GM10847 (cell line): ENCODE data around the gene CNR1.

Source experiments
- POLR2A ChIP-seq: IDR thresholded peaks from 2 replicates; pipeline ENCODE4 v1.6.1; 2011; ENCODE audit not compliant: insufficient read length; ENCODE audit errors: extremely low read depth

Gene CNR1

DNA sequence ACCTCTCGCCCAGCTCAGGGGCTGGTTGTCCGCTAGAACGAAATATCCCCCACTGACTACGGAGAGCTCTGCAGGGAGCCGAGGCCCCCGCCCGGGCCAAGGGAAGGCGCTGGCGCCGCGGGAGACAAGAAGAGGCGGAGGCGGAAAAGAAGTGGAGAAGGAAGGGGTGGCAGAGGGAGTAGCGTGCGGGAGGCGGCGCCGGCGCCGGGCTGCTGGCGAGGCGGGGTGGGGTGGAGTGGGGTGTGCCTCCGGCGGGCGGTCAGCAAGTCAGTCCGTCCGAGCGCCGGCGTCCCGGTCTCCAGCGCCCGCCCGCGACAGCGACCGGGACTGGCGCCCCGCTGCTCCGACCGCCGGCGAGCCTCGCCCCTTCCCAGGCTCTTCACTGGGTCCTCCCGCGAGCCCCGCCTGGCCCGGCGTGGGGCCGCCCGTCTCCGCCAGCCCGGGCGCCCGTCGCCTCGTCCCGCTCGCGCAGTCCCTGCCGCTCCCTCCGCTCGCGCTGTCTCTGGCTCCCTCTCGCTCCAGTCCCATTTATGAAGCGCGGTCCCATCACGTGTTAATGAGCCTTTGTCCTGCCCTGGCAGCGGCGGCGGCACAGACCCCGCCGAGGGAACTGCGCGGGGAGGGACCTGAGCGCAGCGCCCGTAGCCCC, at the start of gene CNR1:
TSS of gene CNR1 (minus strand) at position 504 of the 649 bp plus-strand sequence. CDS start 21,073 bp downstream, outside the sequence.
- peak; percentile 51 for TF ChIP-seq POLR2A

DNA sequence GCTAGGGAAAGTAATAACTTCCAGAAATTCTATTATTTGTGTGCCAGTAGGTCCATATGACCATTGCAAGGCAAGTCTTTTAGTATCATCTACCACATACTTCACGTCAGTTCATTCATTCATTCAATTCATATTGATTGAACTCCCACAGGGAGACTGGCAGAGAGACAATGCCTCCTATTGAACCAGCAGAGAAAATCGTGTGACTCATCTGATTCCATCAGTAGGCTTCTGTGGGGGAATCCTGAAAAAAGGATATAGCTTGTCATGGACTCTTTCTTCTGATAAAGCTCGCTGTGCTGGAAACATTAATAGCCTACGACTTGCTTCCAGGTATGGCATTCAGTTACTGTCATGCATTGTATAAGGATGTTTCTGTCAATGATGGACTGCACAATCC, 45.3 kb upstream of the CNR1 start:
- TF ChIP-seq POLR2A: no peak

- TF ChIP-seq POLR2A: no peak
Measured at GRCh38 chr6:88209301-88209700, 43.2 kb upstream of the CNR1 start.

DNA sequence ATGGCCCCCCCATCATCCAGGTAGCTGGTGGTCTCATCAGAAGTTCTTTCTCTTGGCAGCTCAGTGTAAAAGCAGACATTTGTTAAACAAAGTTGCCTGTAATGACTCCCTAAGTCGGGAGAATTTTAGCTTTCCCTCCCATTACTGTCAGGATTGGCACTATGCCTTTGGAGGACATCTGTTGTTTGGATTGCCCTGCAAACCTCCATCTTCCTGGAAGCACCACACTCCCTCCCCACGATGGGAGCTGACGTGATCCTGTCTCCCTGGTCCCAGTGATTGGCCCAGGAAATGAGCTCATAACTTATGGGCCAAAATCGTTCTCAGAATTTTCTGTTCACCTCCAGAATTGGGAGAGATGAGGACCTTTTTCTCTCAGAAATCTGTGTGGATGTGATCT, 42.6 kb upstream of the CNR1 start:
- no peak for TF ChIP-seq POLR2A

GRCh38 chr6:88184921-88185320, 18.8 kb upstream of the CNR1 start:
- TF ChIP-seq POLR2A: no peak

DNA sequence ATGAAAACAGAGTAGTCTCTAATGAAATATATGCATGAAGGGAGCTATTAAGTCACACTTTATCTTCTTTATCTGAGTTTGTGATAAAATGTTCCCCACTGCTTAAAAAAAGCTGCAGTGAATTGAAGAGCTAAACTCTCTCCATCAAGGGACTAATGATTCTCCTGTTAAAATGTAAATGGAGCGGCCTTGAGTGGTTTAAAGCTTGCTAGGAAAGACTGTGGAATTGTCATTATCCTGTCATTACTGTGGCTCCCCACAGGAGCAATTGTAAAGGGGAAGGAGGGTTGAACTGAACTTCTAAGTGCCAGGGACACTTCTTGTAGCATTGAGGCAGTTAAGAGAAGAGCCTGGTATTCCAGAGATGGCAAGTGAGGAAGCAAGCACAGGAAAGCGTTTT, 17.3 kb upstream of the CNR1 start:
- no peak for TF ChIP-seq POLR2A

DNA sequence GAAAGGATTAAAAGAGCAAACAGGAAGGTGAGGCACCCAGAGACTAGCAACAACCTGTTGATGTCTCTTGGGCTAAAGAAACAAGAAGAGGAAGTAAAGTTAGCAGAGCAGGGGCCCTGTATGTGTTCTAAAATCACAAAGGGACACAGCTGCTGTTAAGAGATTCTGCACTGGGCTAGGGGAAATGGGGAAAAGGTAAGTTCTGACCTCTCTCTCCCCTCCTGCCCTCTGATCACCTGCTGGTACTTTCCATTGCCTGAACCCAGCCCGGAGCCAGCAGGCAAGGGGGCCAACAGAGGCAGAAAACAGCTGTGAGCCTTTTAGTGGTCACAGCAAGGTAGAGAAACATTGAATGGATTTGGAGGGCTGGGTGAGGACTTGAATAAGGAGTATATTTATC, 13.5 kb upstream of the CNR1 start:
- TF ChIP-seq POLR2A: no peak

DNA sequence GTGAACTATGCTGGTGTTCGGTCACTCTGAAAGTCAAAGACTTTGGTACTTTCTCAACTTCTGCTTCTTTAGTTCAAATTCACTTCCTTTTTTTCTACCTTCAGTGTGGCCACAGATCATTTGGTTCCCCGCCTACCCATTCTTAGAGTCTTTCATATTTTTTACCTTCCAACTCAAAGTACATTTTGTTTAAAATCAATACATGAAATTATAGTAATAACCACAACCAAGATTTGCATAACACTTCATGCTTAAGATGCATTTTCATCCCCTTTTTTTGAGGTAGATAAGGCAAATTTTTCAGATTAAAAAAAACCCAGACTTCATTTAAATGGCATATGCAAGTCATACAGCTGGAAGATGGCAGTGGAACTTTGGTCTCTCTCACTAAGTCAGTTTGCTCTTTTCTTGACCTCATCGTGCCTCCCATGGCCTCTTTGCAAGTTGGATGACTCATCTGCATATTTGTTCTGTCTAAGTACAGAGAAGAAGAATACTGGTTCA, 11.9 kb upstream of the CNR1 start:
- TF ChIP-seq POLR2A: no peak

DNA sequence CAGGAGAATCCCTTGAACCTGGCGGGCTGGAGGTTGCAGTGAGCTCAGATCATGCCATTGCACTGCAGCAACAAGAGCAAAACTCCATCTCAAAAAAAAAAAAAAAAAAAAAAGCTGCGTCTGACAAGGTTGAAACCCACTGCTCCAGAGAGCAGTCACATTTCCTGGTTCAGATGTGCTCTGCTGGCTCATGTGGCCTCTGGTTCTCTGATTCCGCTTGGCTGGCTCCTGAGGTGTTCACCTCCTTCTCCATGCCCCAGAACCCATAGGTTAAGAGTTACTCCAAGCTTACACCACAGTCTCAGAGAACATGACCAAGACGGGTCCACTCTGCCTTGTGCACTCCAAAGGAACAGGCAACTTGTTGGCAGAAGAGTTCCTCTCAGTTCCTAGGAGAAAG, 8.8 kb upstream of the CNR1 start:
- TF ChIP-seq POLR2A: no peak

GRCh38 chr6:88171312-88171711, 5.2 kb upstream of the CNR1 start:
- TF ChIP-seq POLR2A: no peak

DNA sequence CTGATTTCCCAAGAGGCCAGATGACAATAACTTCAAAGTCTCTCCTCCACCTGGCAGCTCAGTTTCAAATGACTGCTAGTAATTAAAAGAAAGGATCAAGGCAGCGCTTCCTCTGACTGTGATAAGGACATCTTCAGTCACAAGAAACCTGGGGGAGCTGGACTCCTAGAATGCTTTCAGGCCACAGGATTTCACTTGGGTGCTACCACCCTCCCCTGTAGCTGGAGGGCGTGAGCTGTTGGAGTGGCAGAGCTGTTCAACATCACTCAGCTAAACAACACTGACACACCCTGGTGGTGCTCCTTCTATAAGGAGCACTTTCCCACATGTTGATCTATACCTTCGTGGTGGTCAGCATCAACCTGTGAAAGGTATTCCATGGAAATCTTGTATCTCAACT, 2.2 kb upstream of the CNR1 start:
- TF ChIP-seq POLR2A: no peak

- no peak for TF ChIP-seq POLR2A
Measured at GRCh38 chr6:88167352-88167937, 1.3 kb upstream of the CNR1 start.

DNA sequence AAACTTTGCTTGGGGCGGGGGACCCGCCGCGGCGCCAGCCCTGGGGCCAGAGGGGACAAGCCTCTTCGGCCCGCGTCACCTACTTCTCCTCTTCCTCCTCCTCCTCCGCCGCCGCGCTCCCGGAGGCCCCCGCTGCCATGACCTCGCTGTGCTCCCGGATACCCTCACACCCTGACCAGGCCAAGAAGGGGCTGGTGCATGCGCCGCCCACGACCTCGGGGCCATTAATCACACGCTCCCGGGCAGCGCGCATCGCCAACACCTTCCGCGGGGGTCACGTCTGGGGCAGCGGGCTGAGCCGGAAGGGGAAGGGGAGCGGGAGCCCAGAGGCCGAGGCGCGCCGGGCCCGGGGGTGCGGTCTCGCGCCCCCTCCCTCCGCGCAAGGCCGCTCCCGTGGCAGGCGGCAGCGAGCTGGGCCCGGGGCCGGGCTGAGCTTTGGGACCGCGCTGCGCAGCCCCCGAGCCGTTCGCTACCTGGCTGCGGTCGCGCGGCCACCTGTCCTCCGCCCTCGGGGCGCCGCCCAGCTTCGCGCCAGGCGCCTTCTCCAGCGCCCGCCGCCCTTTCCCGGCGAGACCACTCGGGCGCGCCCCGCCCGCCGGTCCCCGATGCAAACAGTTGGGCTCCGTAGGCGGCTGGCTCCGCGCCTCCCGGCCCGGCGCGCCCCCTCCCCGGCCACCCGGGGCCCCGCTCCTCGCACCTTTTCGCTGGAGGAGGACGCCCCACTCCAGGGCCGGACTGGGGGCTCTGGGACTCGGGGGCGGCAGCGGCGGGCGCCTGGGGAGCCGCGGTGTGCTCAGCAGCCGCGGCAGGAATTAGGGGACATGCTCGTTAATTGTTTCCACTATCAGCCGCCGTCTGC, 575 bp upstream of the CNR1 start:
- TF ChIP-seq POLR2A: peak; percentile 9

DNA sequence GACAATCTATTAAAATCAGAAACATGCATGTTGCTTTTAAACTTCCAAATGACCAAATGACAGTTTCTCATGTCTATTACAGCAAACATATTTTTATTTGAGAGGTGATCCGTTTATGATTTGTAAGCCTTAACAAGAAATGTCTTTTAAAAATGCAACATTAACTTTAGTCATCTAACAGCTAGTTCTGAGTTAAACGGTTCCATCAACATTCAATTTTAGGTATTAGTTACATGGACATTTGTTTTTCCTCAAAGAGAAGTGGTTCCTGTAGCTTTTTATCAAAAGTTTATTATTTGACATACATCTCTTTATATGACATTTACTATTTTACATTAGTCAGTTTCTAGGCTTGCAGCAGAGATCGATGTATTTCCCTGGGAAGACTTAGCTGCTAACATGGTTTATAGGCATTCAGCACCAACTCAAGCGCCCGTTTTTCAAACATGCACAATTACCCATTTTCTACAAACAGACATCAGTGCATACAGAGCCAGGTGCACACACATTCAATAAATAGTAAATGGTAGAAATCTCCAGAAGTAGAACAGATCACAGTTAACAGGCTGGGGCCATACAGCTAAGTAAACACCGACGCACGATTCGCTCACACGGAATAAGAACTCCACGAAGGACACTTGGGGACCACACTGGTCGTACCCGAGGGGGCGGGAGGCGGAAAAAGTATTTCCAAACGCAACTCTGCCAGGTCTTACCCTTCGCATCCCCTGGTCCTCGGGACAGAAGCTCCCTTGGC, 882 bp downstream of the CNR1 start:
- TF ChIP-seq POLR2A: no peak

DNA sequence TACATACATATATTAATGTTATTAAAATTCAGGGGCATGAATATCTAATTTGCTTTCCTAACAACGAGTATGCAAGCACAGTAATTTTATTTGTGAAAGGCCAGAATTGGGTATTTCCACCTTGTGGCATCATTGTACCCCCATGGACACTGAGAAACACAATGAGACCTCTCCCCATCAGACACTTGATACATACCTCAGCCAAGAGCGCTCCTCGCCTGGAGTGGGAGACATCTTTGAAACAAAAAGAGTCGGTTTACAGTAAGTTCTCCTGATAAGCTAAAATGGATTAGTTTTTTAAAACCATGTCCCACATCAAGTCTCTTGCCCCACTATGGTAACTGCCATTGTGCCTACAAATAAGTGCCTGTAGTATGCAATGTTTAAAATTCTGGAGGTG, 2.1 kb downstream of the CNR1 start:
- TF ChIP-seq POLR2A: no peak
